B cell (primary cell): Measurements from ENCODE around the gene ZFR. TPM values are rescaled to one million over a fixed set of nuclear protein-coding genes. Genes with fewer than 3 reads are reported as not detected.

ENCODE experiments used
- ATAC-seq: fragments of 200-7000 bp; cut with Tn5 transposase; one replicate; pipeline ENCODE4 v1.10.0; 2021; ENCODE audit warnings: low read depth, mild to moderate bottlenecking, moderate number of reproducible peaks, moderate library complexity
- CTCF ChIA-PET: fragments of 350-600 bp; sonication (Branson Sonifier 250); formaldehyde crosslinking; loops from one replicate; lab custom pipeline; 2021; ENCODE audit warnings: antibody characterized with exemption, inconsistent platforms; lab: Charles Lee
- POLR2A ChIA-PET: fragments of 350-600 bp; sonication (Branson Sonifier 250); formaldehyde crosslinking; loops from one replicate; lab custom pipeline; 2021; ENCODE audit warnings: antibody characterized with exemption; lab: Charles Lee
- DNase-seq: peaks from one replicate; pipeline ENCODE4 v3.0.0; 2013
- H2AFZ ChIP-seq: 2 replicates; pipeline ENCODE4 v1.6.1; 2012; ENCODE audit warnings: mild to moderate bottlenecking, low read depth, low read length; ENCODE audit not compliant: insufficient read depth, poor library complexity, severe bottlenecking
- H3K27ac ChIP-seq, 2 donors: 1 replicate in 1 of 2; 2 replicates in 1 of 2; pipeline ENCODE4 v1.5.1; 2012 to 2013; ENCODE audit warnings: low read length in 2 of 2, mild to moderate bottlenecking in 2 of 2, moderate library complexity in 1 of 2
- H3K27me3 ChIP-seq, 4 experiments: fragments of 200-600 bp in 1 of 4; sonication (generic) in 1 of 4; replicated peaks in 1 of 4; 1 replicate in 2 of 4; 2 replicates in 2 of 4; pipeline versions ENCODE4 v1.6.1 to v1.7.0; 2013 to 2016; ENCODE audit warnings: low read length in 3 of 4, mild to moderate bottlenecking in 2 of 4, mixed read lengths in 1 of 4, moderate library complexity in 1 of 4; ENCODE audit not compliant: insufficient read depth in 4 of 4, control insufficient read depth in 3 of 4; ENCODE audit errors: control extremely low read depth in 1 of 4
- H3K36me3 ChIP-seq, 2 experiments: replicated peaks in 1 of 2; 1 replicate in 1 of 2; 2 replicates in 1 of 2; pipeline versions ENCODE4 v1.6.1 to v1.7.1; 2013; ENCODE audit warnings: low read length in 1 of 2; ENCODE audit not compliant: insufficient read depth in 2 of 2, control insufficient read depth in 1 of 2; ENCODE audit errors: control extremely low read depth in 1 of 2, extremely low read depth in 1 of 2
- H3K4me1 ChIP-seq, 2 donors: fragments of 200-600 bp in 1 of 2; sonication (generic) in 1 of 2; 1 replicate in 1 of 2; 2 replicates in 1 of 2; pipeline versions ENCODE4 v1.5.1 to v1.6.1; 2013 to 2017; ENCODE audit warnings: low read length in 2 of 2; ENCODE audit not compliant: control insufficient read depth in 2 of 2, insufficient read depth in 2 of 2
- H3K4me2 ChIP-seq: replicated peaks from 2 replicates; pipeline ENCODE3; 2012; ENCODE audit warnings: mild to moderate bottlenecking, low read depth, low read length; ENCODE audit not compliant: poor library complexity, severe bottlenecking
- H3K4me3 ChIP-seq, 5 experiments: fragments of 200-600 bp in 1 of 5; sonication (generic) in 1 of 5; 1 replicate in 3 of 5; 2 replicates in 2 of 5; pipeline versions ENCODE4 v1.5.1 to v1.7.0; 2011 to 2016; ENCODE audit warnings: low read length in 4 of 5, mild to moderate bottlenecking in 4 of 5, low read depth in 2 of 5, control low read depth in 1 of 5, moderate library complexity in 1 of 5; ENCODE audit not compliant: insufficient read depth in 1 of 5; ENCODE audit errors: control extremely low read depth in 1 of 5, extremely low read depth in 1 of 5
- H3K79me2 ChIP-seq: fragments of 200-600 bp; sonication (generic); one replicate; pipeline ENCODE4 v1.6.0; 2016; ENCODE audit warnings: low read length; ENCODE audit not compliant: control insufficient read depth, insufficient read depth
- H3K9ac ChIP-seq: fragments of 200-600 bp; sonication (generic); 2 replicates; pipeline ENCODE4 v1.6.1; 2017; ENCODE audit warnings: mild to moderate bottlenecking, low read length, moderate library complexity
- H3K9me3 ChIP-seq, 3 donors: one replicate each; pipeline versions ENCODE4 v1.6.1 to v1.7.1; 2013; ENCODE audit warnings: low read length in 2 of 3; ENCODE audit not compliant: control insufficient read depth in 2 of 3, insufficient read depth in 1 of 3; ENCODE audit errors: control extremely low read depth in 1 of 3
- H4K20me1 ChIP-seq: 2 replicates; pipeline ENCODE4 v1.6.0; 2012; ENCODE audit warnings: mild to moderate bottlenecking, low read length; ENCODE audit not compliant: insufficient read depth, control insufficient read depth, poor library complexity, severe bottlenecking
- H3K27ac Mint-ChIP-seq: one replicate; pipeline ENCODE4 v1.8.0; 2021; ENCODE audit warnings: mixed read lengths
- H3K27me3 Mint-ChIP-seq: one replicate; pipeline ENCODE4 v1.8.0; 2021; ENCODE audit warnings: mixed read lengths
- H3K4me1 Mint-ChIP-seq: one replicate; pipeline ENCODE4 v1.8.0; 2021; ENCODE audit warnings: mixed read lengths
- H3K4me3 Mint-ChIP-seq: one replicate; pipeline ENCODE4 v1.8.0; 2021; ENCODE audit warnings: mixed read lengths
- H3K9me3 Mint-ChIP-seq: one replicate; pipeline ENCODE4 v1.8.0; 2022; ENCODE audit warnings: mixed read lengths; ENCODE audit not compliant: insufficient read depth
- EZH2 ChIP-seq: IDR thresholded peaks from 2 replicates; pipeline ENCODE4 v1.6.1; 2012; ENCODE audit warnings: borderline replicate concordance, low read depth, mild to moderate bottlenecking, moderate library complexity, low read length; ENCODE audit not compliant: insufficient read depth, poor library complexity, severe bottlenecking
- whole genome bisulfite sequencing: methylation state at CpG from one replicate; pipeline ENCODE4 v1.1.5; 2013; ENCODE audit warnings: missing lambda C conversion rate; ENCODE audit not compliant: insufficient coverage; 5-methylcytosine and 5-hydroxymethylcytosine counted together
- intact Hi-C: fragments of 100-400 bp; cut with micrococcal nuclease; formaldehyde crosslinking; loops from one replicate; pipeline ENCODE4 v1.10.0; 2022
- polyA plus RNA-seq: library from polyadenylated mRNA; depleted of rRNA; stranded (reverse); fragments of >200 nt; gene quantifications from 2 replicates; pipeline ENCODE4 v1.2.3, GENCODE V29; 2012
- total RNA-seq, 2 donors: library from RNA; stranded (reverse); fragments of 120-200 nt in 1 of 2; gene quantifications; 1 replicate in 1 of 2; 2 replicates in 1 of 2; pipeline versions ENCODE4 v1.2.3 to v1.2.4, GENCODE V29; 2013 to 2022
- TF ChIP-seq, protein P1 (sequence below): fragments of 200-600 bp; IDR thresholded peaks from one replicate; pipeline ENCODE4 v1.8.0; 2022; ENCODE audit warnings: antibody characterized with exemption, mild to moderate bottlenecking

Gene ZFR
- total and polyA plus RNA-seq, 2 donors (not counting 1 experiment from before 2014, with no cell fraction given) = 31.4 to 69.0 TPM

DNA sequence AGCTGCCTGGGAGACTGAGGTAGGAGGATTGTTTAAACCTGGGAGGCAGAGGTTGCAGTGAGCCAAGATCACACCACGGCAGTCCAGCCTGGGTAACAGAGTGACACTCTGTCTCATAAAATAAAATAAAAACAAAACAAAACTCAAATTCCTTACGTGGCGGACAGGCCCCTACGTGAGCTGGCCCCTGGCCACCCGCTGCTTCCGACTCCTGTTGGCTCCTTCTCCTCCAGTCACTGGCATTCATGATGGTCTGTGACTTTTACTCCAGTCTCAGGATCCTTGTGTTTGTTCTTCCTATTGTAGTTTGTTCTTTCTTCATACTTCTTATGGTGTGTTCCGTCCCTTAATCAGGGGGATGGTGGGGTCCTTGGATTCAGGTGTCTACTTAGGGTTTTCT lies 28.5 kb upstream of the ZFR start:
- Histone ChIP-seq H3K27me3 (no peaks in the 10 kb centered on the region), H3K79me2 (no peaks in the 10 kb centered on the region), H3K4me3 (no peak overlapping the region), H3K9ac (no peak overlapping the region), H3K9me3 (no peaks in the 10 kb centered on the region), H4K20me1 (no peaks in the 10 kb centered on the region), H3K27ac (no peak overlapping the region), H3K36me3 (no peaks in the 10 kb centered on the region), H3K4me2 (no peak overlapping the region), H2AFZ (no peak overlapping the region), H3K4me1 (no peaks in the 10 kb centered on the region)
- Mint-ChIP-seq H3K9me3 (no peaks in the 10 kb centered on the region), H3K27me3 (no peaks in the 10 kb centered on the region), H3K4me1 (no peaks in the 10 kb centered on the region), H3K27ac (no peak overlapping the region), H3K4me3 (no peak overlapping the region)
- ChIA-PET POLR2A (no interaction called here), CTCF (interaction anchor here (1.2 to 1.6 kb wide), 2 partner anchors 9 to 117 kb away, joined by 3 to 4 read pairs; no protein-coding TSS in a partner anchor)
- WGBS = 81% methylated on average over 6 of the region's 7 CpGs
- TF ChIP-seq, protein P1, sequence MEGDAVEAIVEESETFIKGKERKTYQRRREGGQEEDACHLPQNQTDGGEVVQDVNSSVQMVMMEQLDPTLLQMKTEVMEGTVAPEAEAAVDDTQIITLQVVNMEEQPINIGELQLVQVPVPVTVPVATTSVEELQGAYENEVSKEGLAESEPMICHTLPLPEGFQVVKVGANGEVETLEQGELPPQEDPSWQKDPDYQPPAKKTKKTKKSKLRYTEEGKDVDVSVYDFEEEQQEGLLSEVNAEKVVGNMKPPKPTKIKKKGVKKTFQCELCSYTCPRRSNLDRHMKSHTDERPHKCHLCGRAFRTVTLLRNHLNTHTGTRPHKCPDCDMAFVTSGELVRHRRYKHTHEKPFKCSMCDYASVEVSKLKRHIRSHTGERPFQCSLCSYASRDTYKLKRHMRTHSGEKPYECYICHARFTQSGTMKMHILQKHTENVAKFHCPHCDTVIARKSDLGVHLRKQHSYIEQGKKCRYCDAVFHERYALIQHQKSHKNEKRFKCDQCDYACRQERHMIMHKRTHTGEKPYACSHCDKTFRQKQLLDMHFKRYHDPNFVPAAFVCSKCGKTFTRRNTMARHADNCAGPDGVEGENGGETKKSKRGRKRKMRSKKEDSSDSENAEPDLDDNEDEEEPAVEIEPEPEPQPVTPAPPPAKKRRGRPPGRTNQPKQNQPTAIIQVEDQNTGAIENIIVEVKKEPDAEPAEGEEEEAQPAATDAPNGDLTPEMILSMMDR = no peak
- TF ChIP-seq EZH2 = no peak
- intact Hi-C loops = no loop called here
- ATAC-seq (no peak), DNase-seq (no peak)

GRCh38 chr5:32471784-32472183 lies 27.2 kb upstream of the ZFR start:
- DNase-seq = no peak
- TF ChIP-seq, protein P1 = no peak
- no peak for TF ChIP-seq EZH2
- Histone ChIP-seq H3K79me2 (no peaks in the 10 kb centered on the region), H3K27me3 (no peaks in the 10 kb centered on the region), H3K4me3 (no peak overlapping the region), H2AFZ (no peak overlapping the region), H4K20me1 (no peaks in the 10 kb centered on the region), H3K9me3 (no peaks in the 10 kb centered on the region), H3K9ac (no peak overlapping the region), H3K4me1 (no peaks in the 10 kb centered on the region), H3K27ac (no peak overlapping the region), H3K4me2 (no peak overlapping the region), H3K36me3 (no peaks in the 10 kb centered on the region)
- intact Hi-C loops = no loop called here
- Mint-ChIP-seq H3K27me3 (no peaks in the 10 kb centered on the region), H3K27ac (no peak overlapping the region), H3K4me1 (no peaks in the 10 kb centered on the region), H3K4me3 (no peak overlapping the region), H3K9me3 (no peaks in the 10 kb centered on the region)
- no peak for ATAC-seq
- ChIA-PET POLR2A (no interaction called here), CTCF (interaction anchor here (0.6 to 1.6 kb wide), 5 partner anchors 17 to 240 kb away, joined by 3 to 6 read pairs (median 4); no protein-coding TSS in a partner anchor)
- 100% methylated on average over 1 of the region's 2 CpGs for WGBS
